HepG2 (cell line): Measurements from ENCODE around the gene TMEM218. TPM values are rescaled to one million over a fixed set of nuclear protein-coding genes. Genes with fewer than 3 reads are reported as not detected.

Experiments used
- ATAC-seq: fragments of 200-7000 bp; cut with Tn5 transposase; 3 replicates; pipeline ENCODE4 v1.9.1; 2020; ENCODE audit warnings: mild to moderate bottlenecking, moderate library complexity
- BruUV-seq: library from RNA; stranded (reverse); fragments of 400-500 nt; replicated peaks from 2 replicates; lab custom pipeline; 2021; lab: Mats Ljungman, UMichigan
- CTCF ChIA-PET: fragments of 300-600 bp; formaldehyde crosslinking; extraction: SDS; loops from one replicate; lab custom pipeline; 2021; ENCODE audit warnings: low total read pairs, inconsistent platforms, low intra/inter-chr PET ratio; lab: Yijun Ruan, JAX
- POLR2A ChIA-PET: fragments of 350-600 bp; sonication (Branson Sonifier 250); formaldehyde crosslinking; loops from one replicate; lab custom pipeline; 2020; ENCODE audit warnings: antibody characterized with exemption, inconsistent platforms; lab: Yijun Ruan, JAX
- DNase-seq: peaks from one replicate; pipeline ENCODE4 v3.0.0-alpha.2; 2015; ENCODE audit warnings: low spot score
- FAIRE-seq: peaks from 3 replicates; lab custom pipeline; 2011; peaks lifted over from hg19 to GRCh38; lab: Jason Lieb, UNC
- H2AFZ ChIP-seq: one replicate; pipeline ENCODE4 v1.6.1; 2011; ENCODE audit warnings: low read length, inconsistent platforms
- H3K27ac ChIP-seq: fragments of 300-600 bp; 3 replicates; pipeline ENCODE4 v1.8.0; 2011; ENCODE audit warnings: mixed run types, mild to moderate bottlenecking, mixed read lengths, low read length, inconsistent platforms; ENCODE audit not compliant: insufficient read depth; ENCODE audit errors: extremely low read length
- H3K27me3 ChIP-seq, 2 experiments: fragments of 200-600 bp in 1 of 2; 2 replicates in 1 of 2; 3 replicates in 1 of 2; pipeline versions ENCODE4 v1.6.0 to v1.8.0; 2011; ENCODE audit warnings: low read length in 2 of 2, mild to moderate bottlenecking in 2 of 2, moderate library complexity in 2 of 2, inconsistent platforms in 1 of 2; ENCODE audit not compliant: insufficient read depth in 2 of 2, control insufficient read depth in 1 of 2
- H3K36me3 ChIP-seq, 2 experiments: fragments of 200-600 bp in 1 of 2; replicated peaks in 1 of 2; 2 replicates in 1 of 2; 3 replicates in 1 of 2; pipeline versions ENCODE4 v1.5.1 to v1.8.0; 2011; ENCODE audit warnings: low read length in 2 of 2, inconsistent platforms in 1 of 2; ENCODE audit not compliant: insufficient read depth in 2 of 2, control insufficient read depth in 1 of 2
- H3K4me1 ChIP-seq: 2 replicates; pipeline ENCODE4 v1.5.1; 2012; ENCODE audit warnings: low read length, inconsistent platforms; ENCODE audit not compliant: insufficient read depth
- H3K4me2 ChIP-seq: 2 replicates; pipeline ENCODE4 v1.6.0; 2011; ENCODE audit warnings: low read depth, low read length, inconsistent platforms
- H3K4me3 ChIP-seq, 3 experiments: fragments of 200-600 bp in 1 of 3; sonication (generic), shearing (Covaris generic) in 1 of 3; replicated peaks in 1 of 3; 2 replicates each; pipeline ENCODE4 v1.5.1; 2011 to 2016; ENCODE audit warnings: low read length in 3 of 3, inconsistent platforms in 2 of 3, low read depth in 2 of 3, mild to moderate bottlenecking in 2 of 3, control low read depth in 1 of 3, mixed read lengths in 1 of 3; ENCODE audit not compliant: insufficient read depth in 1 of 3
- H3K79me2 ChIP-seq: one replicate; pipeline ENCODE4 v1.6.1; 2011; ENCODE audit warnings: low read length, inconsistent platforms; ENCODE audit not compliant: insufficient read depth
- H3K9ac ChIP-seq: 2 replicates; pipeline ENCODE4 v1.6.0; 2011; ENCODE audit warnings: mild to moderate bottlenecking, low read depth, low read length, inconsistent platforms; ENCODE audit not compliant: insufficient read depth
- H3K9me3 ChIP-seq: 2 replicates; pipeline ENCODE4 v1.5.1; 2012; ENCODE audit warnings: mild to moderate bottlenecking, low read length
- H4K20me1 ChIP-seq: 2 replicates; pipeline ENCODE4 v1.6.0; 2011; ENCODE audit warnings: inconsistent platforms, mild to moderate bottlenecking, low read length, moderate library complexity; ENCODE audit not compliant: insufficient read depth
- ARID2 ChIP-seq: sonication (generic); formaldehyde crosslinking; IDR thresholded peaks from 2 replicates; pipeline ENCODE4 v1.8.1; 2022; ENCODE audit warnings: mild to moderate bottlenecking, missing genetic modification reagents, borderline replicate concordance
- ATF1 ChIP-seq: IDR thresholded peaks from 2 replicates; pipeline ENCODE4 v1.6.1; 2016; ENCODE audit warnings: mild to moderate bottlenecking, control low read depth
- RORA ChIP-seq: sonication (generic); formaldehyde crosslinking; IDR thresholded peaks from 2 replicates; pipeline ENCODE4 v1.5.0; 2020; ENCODE audit warnings: mild to moderate bottlenecking, missing genetic modification reagents, moderate library complexity
- SAP130 ChIP-seq: IDR thresholded peaks from 2 replicates; pipeline ENCODE4 v1.6.1; 2016; ENCODE audit warnings: low read depth
- SP1 ChIP-seq, 2 experiments: fragments of 450-650 bp in 1 of 2; sonication (generic) in 1 of 2; formaldehyde crosslinking in 1 of 2; IDR thresholded peaks; 2 replicates each; pipeline versions ENCODE4 v1.4.0 to v1.6.1; 2016 to 2020; ENCODE audit warnings: missing genetic modification reagents in 1 of 2
- ZBTB21 ChIP-seq: sonication (generic); formaldehyde crosslinking; IDR thresholded peaks from 2 replicates; pipeline ENCODE4 v1.4.0; 2020; ENCODE audit warnings: missing genetic modification reagents
- ZNF552 ChIP-seq: sonication (generic); formaldehyde crosslinking; IDR thresholded peaks from 2 replicates; pipeline ENCODE4 v1.9.0; 2022; ENCODE audit warnings: missing genetic modification reagents, mild to moderate bottlenecking, borderline replicate concordance
- ZNF572 ChIP-seq: sonication (generic); formaldehyde crosslinking; IDR thresholded peaks from 2 replicates; pipeline ENCODE4 v1.5.1; 2020; ENCODE audit warnings: mild to moderate bottlenecking, missing genetic modification reagents
- ZNF598 ChIP-seq: sonication (generic); formaldehyde crosslinking; IDR thresholded peaks from 2 replicates; pipeline ENCODE4 v1.5.1; 2020; ENCODE audit warnings: mild to moderate bottlenecking, missing genetic modification reagents, borderline replicate concordance
- WGBS: methylation state at CpG from one replicate; pipeline ENCODE4 v1.1.6; 2017; ENCODE audit warnings: low lambda C conversion rate; 5-methylcytosine and 5-hydroxymethylcytosine counted together
- in situ Hi-C: cut with HindIII; loops from 2 replicates; pipeline ENCODE4 v1.10.0; 2017; ENCODE audit warnings: low pct_unique_long_range_greater_than_20kb; ENCODE audit not compliant: extremely low pct_ligation_motif_present
- intact Hi-C: fragments of 100-400 bp; cut with micrococcal nuclease; formaldehyde crosslinking; loops from one replicate; pipeline ENCODE4 v1.10.0; 2022; ENCODE audit not compliant: unreplicated experiment
- polyA plus RNA-seq, 8 experiments: library from polyadenylated mRNA; depleted of rRNA in 3 of 8; stranded (reverse) in 7 of 8; unstranded in 1 of 8; fragments of >200 nt; fragmentation: Illumina TruSeq in 4 of 8; extraction: Trizol in 4 of 8; gene quantifications; 2 replicates each; pipeline versions ENCODE4 v1.2.1 to v1.2.3, GENCODE V29; 2011 to 2016; ENCODE audit warnings: low read depth in 4 of 8, missing spikeins in 1 of 8, mixed read lengths in 1 of 8; ENCODE audit not compliant: insufficient read depth in 1 of 8
- total RNA-seq, 5 experiments: library from RNA; depleted of rRNA; stranded (reverse); fragments of >200 nt; fragmentation: Illumina TruSeq; extraction: Trizol; gene quantifications; 2 replicates each; pipeline ENCODE4 v1.2.3, GENCODE V29; 2016; ENCODE audit warnings: low read depth in 1 of 5
- TF ChIP-seq, protein P1 (sequence below): sonication (generic); formaldehyde crosslinking; IDR thresholded peaks from 2 replicates; pipeline ENCODE4 v1.4.0; 2020; ENCODE audit warnings: missing genetic modification reagents, borderline replicate concordance

Gene TMEM218
- total and polyA plus RNA-seq, 2 of the 13 experiments (the other 11 are each of a cell fraction or from before 2014, with no cell fraction given) = 11.8 to 14.0 TPM

GRCh38 chr11:125124618-125124992, 13.2 kb upstream of the TMEM218 start:
- CTCF ChIA-PET = interaction anchor here (1.1 to 1.3 kb wide), 3 partner anchors 13 to 163 kb away, joined by 3 to 9 read pairs (median 4); partner anchors contain the start of gene TMEM218
- ATAC-seq (no peak), FAIRE-seq (no peak), DNase-seq (no peak)
- BruUV-seq = no TSS peak
- no peaks in the 10 kb centered on the region for H3K79me2 ChIP-seq
- H3K27me3 ChIP-seq = peaks cover 2 to 22% of the 10 kb centered on the region in 2 experiments; a peak in 2 of 5 replicates
- H2AFZ ChIP-seq = no peak overlapping the region
- H3K4me2 ChIP-seq = 0 out of 2 replicates have a peak overlapping the region, but pooled peaks have one; percentile 84
- no peaks in the 10 kb centered on the region for H4K20me1 ChIP-seq
- POLR2A ChIA-PET = interaction anchor here (1.5 to 2.2 kb wide), 6 partner anchors 11 to 171 kb away, joined by 4 to 36 read pairs (median 9); partner anchors contain the start of genes CCDC15 and TMEM218
- no peaks in the 10 kb centered on the region for H3K9me3 ChIP-seq
- in situ Hi-C loops = no loop called here
- no peak for TF ChIP-seq ATF1 (CRISPR knock-in tag)
- TF ChIP-seq, protein P1, sequence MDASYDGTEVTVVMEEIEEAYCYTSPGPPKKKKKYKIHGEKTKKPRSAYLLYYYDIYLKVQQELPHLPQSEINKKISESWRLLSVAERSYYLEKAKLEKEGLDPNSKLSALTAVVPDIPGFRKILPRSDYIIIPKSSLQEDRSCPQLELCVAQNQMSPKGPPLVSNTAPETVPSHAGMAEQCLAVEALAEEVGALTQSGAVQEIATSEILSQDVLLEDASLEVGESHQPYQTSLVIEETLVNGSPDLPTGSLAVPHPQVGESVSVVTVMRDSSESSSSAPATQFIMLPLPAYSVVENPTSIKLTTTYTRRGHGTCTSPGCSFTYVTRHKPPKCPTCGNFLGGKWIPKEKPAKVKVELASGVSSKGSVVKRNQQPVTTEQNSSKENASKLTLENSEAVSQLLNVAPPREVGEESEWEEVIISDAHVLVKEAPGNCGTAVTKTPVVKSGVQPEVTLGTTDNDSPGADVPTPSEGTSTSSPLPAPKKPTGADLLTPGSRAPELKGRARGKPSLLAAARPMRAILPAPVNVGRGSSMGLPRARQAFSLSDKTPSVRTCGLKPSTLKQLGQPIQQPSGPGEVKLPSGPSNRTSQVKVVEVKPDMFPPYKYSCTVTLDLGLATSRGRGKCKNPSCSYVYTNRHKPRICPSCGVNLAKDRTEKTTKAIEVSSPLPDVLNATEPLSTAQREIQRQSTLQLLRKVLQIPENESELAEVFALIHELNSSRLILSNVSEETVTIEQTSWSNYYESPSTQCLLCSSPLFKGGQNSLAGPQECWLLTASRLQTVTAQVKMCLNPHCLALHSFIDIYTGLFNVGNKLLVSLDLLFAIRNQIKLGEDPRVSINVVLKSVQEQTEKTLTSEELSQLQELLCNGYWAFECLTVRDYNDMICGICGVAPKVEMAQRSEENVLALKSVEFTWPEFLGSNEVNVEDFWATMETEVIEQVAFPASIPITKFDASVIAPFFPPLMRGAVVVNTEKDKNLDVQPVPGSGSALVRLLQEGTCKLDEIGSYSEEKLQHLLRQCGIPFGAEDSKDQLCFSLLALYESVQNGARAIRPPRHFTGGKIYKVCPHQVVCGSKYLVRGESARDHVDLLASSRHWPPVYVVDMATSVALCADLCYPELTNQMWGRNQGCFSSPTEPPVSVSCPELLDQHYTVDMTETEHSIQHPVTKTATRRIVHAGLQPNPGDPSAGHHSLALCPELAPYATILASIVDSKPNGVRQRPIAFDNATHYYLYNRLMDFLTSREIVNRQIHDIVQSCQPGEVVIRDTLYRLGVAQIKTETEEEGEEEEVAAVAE (CRISPR knock-in tag) = no peak
- TF ChIP-seq ARID2 (CRISPR knock-in tag) = no peak
- no peak for TF ChIP-seq SP1 (IDR thresholded peaks at IDR 0.05)
- no peak for TF ChIP-seq SP1 (CRISPR knock-in tag; IDR thresholded peaks at IDR 0.05)
- TF ChIP-seq SAP130 (CRISPR knock-in tag) = no peak
- TF ChIP-seq RORA (CRISPR knock-in tag) = no peak
- no peak for TF ChIP-seq ZBTB21 (CRISPR knock-in tag)
- no peak for TF ChIP-seq ZNF598 (CRISPR knock-in tag)
- TF ChIP-seq ZNF552 (CRISPR knock-in tag) = no peak
- TF ChIP-seq ZNF572 (CRISPR knock-in tag) = no peak
- H3K27ac ChIP-seq = no peak overlapping the region
- H3K9ac ChIP-seq = no peak overlapping the region
- H3K36me3 ChIP-seq = no peaks in the 10 kb centered on the region
- WGBS = 79% methylated on average over 4 of the region's 4 CpGs
- H3K4me3 ChIP-seq = peak overlapping the region in 1 of 3 experiments; percentile 53; a peak in 1 of 6 replicates
- H3K4me1 ChIP-seq = peaks cover 16% of the 10 kb centered on the region
- intact Hi-C loops = loop anchor here (1.0 kb wide), 2 partner anchors 13 to 33 kb away; partner anchors contain the start of gene TMEM218
